ENCODE data around the gene BTBD1. TPM values are rescaled to one million over a fixed set of nuclear protein-coding genes. Genes with fewer than 3 reads are reported as not detected.

Gene BTBD1
- polyA plus RNA-seq, 2 of the 4 experiments (the other 2 are of a cell fraction): 53.1 to 95.8 TPM

DNA sequence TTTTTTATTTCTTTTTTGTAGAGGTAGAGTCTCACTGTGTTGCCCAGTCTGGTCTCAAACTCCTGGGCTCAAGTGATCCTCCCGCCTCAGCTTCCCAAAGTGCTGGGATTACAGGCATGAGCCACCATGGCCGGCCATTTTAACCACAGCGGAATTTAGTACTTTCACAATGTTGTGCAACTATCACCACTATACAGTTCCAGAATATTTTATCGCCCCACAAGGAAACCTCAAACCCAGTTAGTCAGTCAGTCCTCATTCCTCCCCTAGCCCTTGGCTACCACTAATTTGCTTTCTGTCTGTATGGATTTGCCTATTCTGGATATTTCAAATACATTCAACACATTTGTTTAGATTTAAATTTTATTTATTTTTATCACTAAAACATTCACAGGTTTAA, 99.0 kb downstream of the BTBD1 start:
- H3K9me3 ChIP-seq: no peaks in the 10 kb centered on the region
- TF ChIP-seq NFE2L2 (conservative IDR thresholded peaks at IDR 0.05; ENCODE audit: low read length): no peak
- TF ChIP-seq JUNB (IDR thresholded peaks at IDR 0.05): no peak
- TF ChIP-seq NR3C1 (IDR thresholded peaks at IDR 0.05): no peak
- no peak for TF ChIP-seq USF2 (IDR thresholded peaks at IDR 0.05)
- TF ChIP-seq ELK1 (IDR thresholded peaks at IDR 0.05; ENCODE audit: low read depth, low read length): no peak
- TF ChIP-seq, protein P1, sequence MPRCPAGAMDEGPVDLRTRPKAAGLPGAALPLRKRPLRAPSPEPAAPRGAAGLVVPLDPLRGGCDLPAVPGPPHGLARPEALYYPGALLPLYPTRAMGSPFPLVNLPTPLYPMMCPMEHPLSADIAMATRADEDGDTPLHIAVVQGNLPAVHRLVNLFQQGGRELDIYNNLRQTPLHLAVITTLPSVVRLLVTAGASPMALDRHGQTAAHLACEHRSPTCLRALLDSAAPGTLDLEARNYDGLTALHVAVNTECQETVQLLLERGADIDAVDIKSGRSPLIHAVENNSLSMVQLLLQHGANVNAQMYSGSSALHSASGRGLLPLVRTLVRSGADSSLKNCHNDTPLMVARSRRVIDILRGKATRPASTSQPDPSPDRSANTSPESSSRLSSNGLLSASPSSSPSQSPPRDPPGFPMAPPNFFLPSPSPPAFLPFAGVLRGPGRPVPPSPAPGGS (IDR thresholded peaks at IDR 0.05): no peak
- TF ChIP-seq TP53 (CRISPR knock-in tag; IDR thresholded peaks at IDR 0.05): no peak
- TF ChIP-seq, protein P2, sequence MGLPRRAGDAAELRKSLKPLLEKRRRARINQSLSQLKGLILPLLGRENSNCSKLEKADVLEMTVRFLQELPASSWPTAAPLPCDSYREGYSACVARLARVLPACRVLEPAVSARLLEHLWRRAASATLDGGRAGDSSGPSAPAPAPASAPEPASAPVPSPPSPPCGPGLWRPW (IDR thresholded peaks at IDR 0.05): no peak
- TF ChIP-seq MAFK (IDR thresholded peaks at IDR 0.05; ENCODE audit: partially characterized antibody): no peak
- TF ChIP-seq RARB (CRISPR knock-in tag; IDR thresholded peaks at IDR 0.05): no peak
- TF ChIP-seq HEYL (CRISPR knock-in tag; IDR thresholded peaks at IDR 0.05): no peak
- TF ChIP-seq JUN (IDR thresholded peaks at IDR 0.05): no peak
- no peak for TF ChIP-seq CBX8 (IDR thresholded peaks at IDR 0.05)
- no peak for TF ChIP-seq KDM5A (IDR thresholded peaks at IDR 0.05)
- no peak for TF ChIP-seq GATA3 (IDR thresholded peaks at IDR 0.05; ENCODE audit: borderline replicate concordance)
- TF ChIP-seq HOXB13 (CRISPR knock-in tag; IDR thresholded peaks at IDR 0.05; ENCODE audit: low read depth): no peak
- no peak for TF ChIP-seq CBX2 (IDR thresholded peaks at IDR 0.05; ENCODE audit: borderline replicate concordance, low read depth)
- CTCF ChIA-PET: interaction anchor here (0.7 to 1.5 kb wide), 2 partner anchors 32 to 119 kb away, joined by 3 to 4 read pairs; no protein-coding TSS in a partner anchor
- H3K4me3 ChIP-seq: no peak overlapping the region
- POLR2A ChIA-PET: no interaction called here
- H3K4me2 ChIP-seq: no peak overlapping the region
- ATAC-seq (no peak), DNase-seq (ENCODE audit: low read depth in 1 of 2, low spot score in 1 of 2) (no peak), FAIRE-seq (no peak)
- H3K4me1 ChIP-seq: no peaks in the 10 kb centered on the region
- WGBS (ENCODE audit: missing lambda C conversion rate): 92% methylated on average over 4 of the region's 4 CpGs
- H3K27ac ChIP-seq: no peak overlapping the region

DNA sequence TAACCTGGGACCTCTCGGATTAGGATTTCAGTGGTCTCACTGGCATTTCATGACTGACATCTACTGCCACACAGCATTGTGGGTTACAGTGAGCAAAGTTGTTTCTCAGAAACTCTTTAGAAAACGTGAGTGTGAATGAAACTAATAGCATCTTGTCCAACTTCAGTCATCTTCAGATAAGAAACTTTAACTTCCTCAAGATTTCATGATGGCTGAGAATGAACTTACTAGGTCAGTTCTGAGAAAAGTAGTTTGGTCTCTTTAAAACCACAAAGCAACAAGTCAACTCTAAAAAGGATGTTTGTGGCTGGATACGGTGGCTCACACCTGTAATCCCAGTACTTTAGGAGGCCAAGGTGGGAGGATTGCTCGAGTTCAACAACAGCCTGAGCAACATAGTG, 100.4 kb downstream of the BTBD1 start:
- ATAC-seq: no peak
- no peak overlapping the region for H3K27ac ChIP-seq
- H3K4me2 ChIP-seq: no peak overlapping the region
- H3K4me3 ChIP-seq: no peak overlapping the region
- DNase-seq (ENCODE audit: low read depth in 1 of 2, low spot score in 1 of 2): no peak
- POLR2A ChIA-PET: no interaction called here
- WGBS (ENCODE audit: missing lambda C conversion rate): 56% methylated on average over 4 of the region's 4 CpGs
- FAIRE-seq: no peak
- CTCF ChIA-PET: interaction anchor here (1.1 to 1.3 kb wide), 2 partner anchors 18 to 44 kb away, joined by 3 read pairs; no protein-coding TSS in a partner anchor
- H3K4me1 ChIP-seq: no peaks in the 10 kb centered on the region
- TF ChIP-seq CHD4 (IDR thresholded peaks at IDR 0.05; ENCODE audit: borderline replicate concordance) (no peak), JUNB (IDR thresholded peaks at IDR 0.05) (no peak), ELK1 (IDR thresholded peaks at IDR 0.05; ENCODE audit: low read depth, low read length) (no peak), PBX3 (IDR thresholded peaks at IDR 0.05) (no peak), MYC (IDR thresholded peaks at IDR 0.05; ENCODE audit: borderline replicate concordance, low read length) (no peak), EHMT2 (IDR thresholded peaks at IDR 0.05; ENCODE audit: low read depth) (no peak), KDM1A (IDR thresholded peaks at IDR 0.05; ENCODE audit: low read depth) (no peak), EHF (CRISPR knock-in tag; IDR thresholded peaks at IDR 0.05) (no peak), CEBPB (IDR thresholded peaks at IDR 0.05) (no peak), RNF2 (IDR thresholded peaks at IDR 0.05; ENCODE audit: borderline replicate concordance, low read depth) (no peak), CHD2 (IDR thresholded peaks at IDR 0.05; ENCODE audit: low read length, partially characterized antibody) (no peak), HOXB13 (CRISPR knock-in tag; IDR thresholded peaks at IDR 0.05; ENCODE audit: low read depth) (no peak), RFX5 (IDR thresholded peaks at IDR 0.05) (no peak)
- TF ChIP-seq, protein P2 (IDR thresholded peaks at IDR 0.05): no peak
- no peaks in the 10 kb centered on the region for H3K9me3 ChIP-seq

Measured in A549 (cell line).